ENCODE measurements around the gene GSTA3.

GRCh38 chr6:52881996-52882841 is 27.3 kb downstream of the GSTA3 start:
- TF ChIP-seq CTCF (conservative IDR thresholded peaks at IDR 0.05; ENCODE audit: low read depth, low read length) (peak; percentile 69), POLR2A (IDR thresholded peaks at IDR 0.05; ENCODE audit: low read depth, low read length) (no peak), NFE2L2 (IDR thresholded peaks at IDR 0.05; ENCODE audit: low read depth, low read length) (no peak)

Measured in IMR-90 (cell line).